NAMALWA (cell line): ENCODE results near the gene DYNC2LI1.
"Not testable (repeated sequence)": the region's sequence is repeated elsewhere in the genome, so short reads cannot be mapped to it uniquely, and the experiment has no call there.

Source experiments
- DNase-seq: peaks from one replicate; pipeline ENCODE4 v3.0.0-alpha.2; 2015; ENCODE audit warnings: low spot score

Gene DYNC2LI1

DNA sequence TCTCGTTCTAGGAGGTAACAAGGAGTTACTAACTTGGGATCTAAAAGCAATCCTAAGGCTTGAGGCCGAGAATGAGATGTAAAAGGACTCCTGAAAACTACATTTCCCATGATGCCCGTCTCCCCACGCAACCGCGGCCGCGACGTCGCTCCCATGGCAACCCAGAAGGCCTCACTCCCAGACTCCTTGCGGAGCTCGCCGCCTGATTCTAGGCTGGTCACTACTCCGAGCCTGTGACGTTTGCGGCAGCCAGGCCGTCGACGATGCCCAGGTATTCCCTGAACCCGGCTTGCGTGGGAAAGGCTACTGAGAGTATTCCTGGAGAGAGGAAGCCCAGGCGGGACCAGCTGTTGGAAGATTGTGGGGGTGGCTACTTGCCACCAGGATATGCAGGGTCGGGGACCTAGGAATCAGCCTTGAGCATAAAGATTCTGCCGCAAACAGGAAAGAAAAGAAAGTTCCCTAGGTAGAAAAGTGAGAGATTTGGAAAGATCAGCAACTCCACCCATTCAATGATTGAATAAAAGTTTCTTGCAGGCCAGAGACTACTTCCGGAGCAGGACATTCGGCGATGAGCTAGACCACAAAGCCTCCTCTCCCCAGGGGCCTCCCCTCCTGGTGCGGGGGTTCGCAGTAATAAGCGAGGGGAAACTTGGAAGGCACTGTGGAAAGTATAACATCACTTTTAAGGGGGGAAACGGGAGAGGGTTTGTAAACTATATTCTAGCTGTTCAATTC, at the start of gene DYNC2LI1:
Gene DYNC2LI1, plus strand, starts transcription at position 164 of the 738 bp plus-strand sequence. Its CDS starts 100 bp downstream, at position 264.
- peak; percentile 90 for DNase-seq

DNA sequence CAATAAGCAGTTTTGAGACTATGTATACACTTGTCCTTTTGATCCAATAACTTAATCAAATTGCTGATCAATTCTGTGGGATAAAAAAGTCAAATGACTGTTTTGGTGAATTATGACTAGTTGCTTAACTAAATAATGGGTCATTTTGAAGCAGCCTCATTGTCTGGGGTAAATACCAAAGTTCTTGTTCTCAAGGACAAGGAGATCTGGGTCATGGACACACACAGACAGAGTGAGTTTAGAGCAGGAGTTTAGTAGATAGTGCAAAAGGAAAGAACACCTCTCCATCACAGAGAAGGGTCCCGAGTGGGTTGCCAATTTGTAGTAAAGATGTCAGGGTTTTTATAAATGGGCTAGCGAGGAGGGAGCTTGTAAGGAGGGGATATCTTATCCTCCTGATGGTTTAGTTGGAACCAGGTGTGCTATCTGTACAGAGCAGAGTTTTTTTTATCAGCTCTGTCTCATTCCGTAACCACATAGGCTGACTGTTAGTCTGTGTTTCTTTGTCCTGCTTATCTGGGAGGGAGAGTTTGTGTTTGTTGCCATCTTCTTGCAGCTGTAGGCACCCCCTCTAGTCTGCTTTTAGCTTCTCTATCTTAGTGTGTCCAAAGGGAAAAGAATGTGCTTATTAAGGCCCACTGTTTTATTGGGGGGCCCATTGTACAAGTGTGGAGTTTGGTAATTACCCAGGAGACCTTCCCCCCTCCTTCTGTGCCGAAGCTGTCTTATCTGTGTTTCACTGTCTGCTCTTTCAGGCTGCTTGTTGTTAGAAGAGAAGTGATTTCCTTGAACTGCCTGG, 48.9 kb upstream of the DYNC2LI1 start:
- no peak for DNase-seq

DNA sequence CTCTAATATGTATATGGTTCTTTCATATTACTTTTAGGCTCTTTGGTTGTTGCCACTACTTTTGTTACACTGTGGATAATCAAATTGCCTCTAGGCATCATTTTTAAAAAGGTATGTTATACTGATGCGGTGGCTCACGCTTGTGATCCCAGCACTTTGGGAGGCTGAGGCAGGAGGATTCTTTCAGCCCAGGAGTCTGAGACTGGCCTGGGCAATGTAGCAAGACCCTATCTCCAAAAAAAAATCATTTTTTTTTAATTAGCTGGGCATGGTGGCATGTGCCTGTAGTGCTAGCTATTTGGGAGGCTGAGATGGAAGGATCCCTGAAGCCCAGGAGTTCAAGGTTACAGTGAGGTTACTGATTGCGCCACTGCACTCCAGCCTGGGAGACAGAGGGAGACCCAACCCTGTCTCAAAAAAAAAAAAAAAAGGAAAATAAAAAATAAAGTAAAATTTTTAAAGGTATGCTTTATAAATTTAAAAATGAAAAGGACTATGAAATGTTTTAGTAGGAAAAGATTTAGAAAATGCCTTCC, 48.1 kb upstream of the DYNC2LI1 start:
- DNase-seq = no peak

DNA sequence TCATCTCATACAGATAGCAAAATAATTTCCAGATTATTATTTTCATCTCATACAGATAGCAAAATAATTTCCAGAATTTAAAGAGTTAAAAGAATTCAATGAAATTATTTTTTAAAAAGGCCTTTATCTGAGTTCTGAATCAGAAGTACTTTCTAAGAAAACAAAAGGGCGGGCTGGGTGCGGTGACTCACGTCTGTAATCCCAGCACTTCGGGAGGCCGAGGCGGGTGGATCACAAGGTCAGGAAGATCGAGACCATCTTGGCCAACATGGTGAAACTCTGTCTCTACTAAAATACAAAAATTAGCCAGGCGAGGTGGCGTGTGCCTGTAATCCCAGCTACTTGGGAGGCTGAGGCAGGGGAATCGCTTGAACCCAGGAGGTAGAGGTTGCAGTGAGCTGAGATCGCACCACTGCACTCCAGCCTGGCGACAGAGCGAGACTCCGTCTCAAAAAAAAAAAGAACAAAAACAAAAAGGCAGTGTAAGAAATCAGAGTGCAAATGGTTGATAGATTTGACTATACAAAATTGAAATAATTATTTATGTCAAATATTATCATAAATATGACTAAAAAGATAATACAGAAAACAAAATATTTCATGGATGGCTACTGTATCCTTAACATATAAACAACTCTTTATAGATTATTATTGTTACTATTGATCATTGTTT, 46.7 kb upstream of the DYNC2LI1 start:
- not testable (repeated sequence) for DNase-seq

DNA sequence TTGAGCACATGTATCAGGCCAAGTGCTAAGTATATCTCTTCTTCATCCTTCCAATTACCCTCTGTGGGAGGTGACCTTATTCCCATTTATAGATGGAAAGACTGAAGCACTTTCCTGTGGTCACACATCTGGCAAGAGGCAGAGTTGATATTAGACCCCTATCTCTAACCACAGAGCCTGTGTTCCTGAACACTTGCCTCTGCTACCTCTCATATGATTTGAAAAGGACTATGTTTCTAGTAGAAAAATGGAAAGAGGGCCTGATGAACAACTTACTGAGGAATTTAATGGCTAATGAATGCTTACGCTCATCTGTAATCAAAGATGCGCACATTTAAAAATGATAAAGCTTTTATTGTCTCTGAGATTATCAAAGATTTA, 46.2 kb upstream of the DYNC2LI1 start:
- DNase-seq = no peak

DNA sequence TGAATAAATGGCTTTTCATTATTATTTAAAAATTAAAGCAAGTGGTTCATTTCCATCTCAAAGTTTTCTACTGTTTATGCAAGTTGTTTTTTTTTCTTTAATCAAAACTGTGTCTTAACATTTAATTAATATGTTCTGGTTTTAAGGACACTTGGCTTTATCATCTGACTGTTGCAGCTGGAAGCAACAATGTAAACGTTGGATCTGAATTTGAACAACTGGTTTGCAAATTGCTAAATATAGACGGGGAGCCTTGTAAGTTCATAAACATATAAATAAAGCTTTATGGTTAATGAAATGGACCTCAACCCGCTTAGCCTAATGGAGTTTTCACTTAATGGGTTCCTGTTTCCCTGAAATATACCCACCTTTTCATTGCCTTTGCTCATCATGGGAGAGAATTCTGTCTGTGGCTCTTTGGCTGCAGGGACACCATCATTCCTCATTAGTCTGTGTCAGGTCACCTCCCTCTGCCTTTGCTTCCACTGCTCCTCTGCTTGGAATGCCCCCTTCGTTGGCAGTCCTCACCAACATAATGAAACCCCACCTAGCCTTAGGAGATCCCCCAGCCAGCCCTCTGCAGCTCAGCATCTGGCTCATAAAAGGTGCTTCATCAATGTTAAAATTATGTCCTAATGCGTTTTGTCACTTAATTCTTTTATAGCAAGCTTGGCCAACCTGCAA, 44.2 kb upstream of the DYNC2LI1 start:
- no peak for DNase-seq

- no peak for DNase-seq
Measured at GRCh38 chr2:43731211-43731610, 42.6 kb upstream of the DYNC2LI1 start.

- no peak for DNase-seq
Measured at GRCh38 chr2:43736637-43737036, 37.2 kb upstream of the DYNC2LI1 start.

DNA sequence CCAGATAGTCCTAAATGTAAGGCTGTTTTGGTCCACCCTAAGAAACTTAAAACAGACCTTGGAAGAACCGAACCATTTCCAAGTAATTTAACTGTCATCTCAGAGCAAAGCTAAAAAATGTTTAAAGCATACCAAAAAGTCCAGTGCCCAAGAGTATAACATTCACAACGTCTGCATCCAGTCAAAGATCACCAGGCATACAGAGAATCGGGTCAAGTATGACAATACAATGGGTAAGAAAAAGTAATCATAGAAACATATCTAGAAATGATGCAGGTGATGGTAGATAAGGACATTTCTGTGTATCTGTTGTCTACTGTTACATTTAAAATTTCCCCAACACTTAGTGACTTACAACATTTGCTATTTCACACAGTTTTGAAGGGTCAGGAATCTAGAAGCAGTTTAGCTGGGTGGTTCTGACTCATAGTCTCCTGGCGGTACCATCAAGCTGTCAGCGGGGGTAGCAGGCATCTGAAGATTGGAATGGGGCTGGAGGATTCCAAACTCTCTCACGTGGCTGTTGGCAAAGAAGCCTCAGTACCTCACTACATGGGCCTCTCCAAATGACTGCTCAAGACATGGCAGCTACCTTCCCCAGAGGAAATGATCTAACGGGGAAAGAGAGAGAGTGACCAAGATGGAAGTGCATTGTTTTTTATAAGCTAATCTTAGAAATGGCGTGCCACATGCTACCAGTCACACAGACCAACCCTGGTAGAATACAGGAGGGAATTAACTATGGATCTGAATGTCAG, 36.6 kb upstream of the DYNC2LI1 start:
- DNase-seq = no peak

DNA sequence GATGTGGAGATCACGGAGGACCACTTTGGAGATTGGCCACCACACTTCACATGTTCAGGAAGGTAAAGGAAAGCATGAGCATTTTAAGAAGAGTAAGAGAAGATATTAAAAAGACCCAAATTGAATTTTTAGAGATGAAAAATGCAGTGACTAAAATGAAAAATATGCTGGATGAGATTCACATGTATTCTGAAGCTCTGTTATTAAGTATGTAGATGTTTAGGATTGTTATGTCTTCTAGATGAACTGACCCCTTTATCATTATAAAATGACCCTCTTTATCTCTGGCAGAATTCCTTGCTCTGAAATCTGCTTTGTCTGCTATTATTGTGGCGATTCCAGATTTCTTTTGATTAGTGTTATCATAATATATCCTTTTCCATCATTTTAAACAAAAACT, 36.0 kb upstream of the DYNC2LI1 start:
- no peak for DNase-seq

DNA sequence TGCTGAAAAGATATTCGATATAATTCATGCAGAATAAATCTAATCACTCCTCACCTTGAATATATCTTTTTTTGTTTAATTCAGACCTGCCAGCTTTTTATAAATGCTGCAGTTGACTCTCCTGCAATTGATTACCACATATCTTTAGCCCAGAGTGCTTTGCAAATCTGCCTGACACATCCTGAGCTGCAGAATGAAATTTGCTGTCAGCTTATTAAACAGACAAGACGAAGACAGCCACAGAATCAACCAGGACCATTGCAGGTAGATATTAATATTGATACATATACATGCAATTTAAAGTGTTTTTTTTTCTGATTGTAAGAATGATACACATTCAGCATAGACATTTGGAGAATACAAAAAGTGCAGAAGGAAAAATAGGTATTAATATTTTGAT, 35.6 kb upstream of the DYNC2LI1 start:
- DNase-seq = no peak

- no peak for DNase-seq
Measured at GRCh38 chr2:43743706-43744105, 30.1 kb upstream of the DYNC2LI1 start.

DNA sequence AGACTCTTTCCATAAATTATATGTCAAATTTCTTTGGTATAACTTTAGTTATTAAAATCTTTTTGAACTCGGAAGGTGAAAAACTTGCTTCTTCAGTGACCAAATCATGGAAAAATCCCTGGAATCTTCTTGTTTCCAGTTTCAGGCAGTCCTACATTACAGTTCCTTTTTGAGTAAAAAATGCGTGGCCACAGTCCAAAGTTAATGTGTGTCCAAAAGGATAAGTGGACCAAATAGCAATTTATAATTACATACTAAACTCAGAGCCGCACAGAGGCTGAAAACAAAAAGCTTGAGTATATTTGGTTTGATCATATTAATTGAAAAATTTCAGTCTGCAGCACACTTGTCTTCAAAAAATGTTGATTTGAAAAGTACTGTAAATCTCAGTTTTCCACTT, 28.4 kb upstream of the DYNC2LI1 start:
- no peak for DNase-seq

- no peak for DNase-seq
Measured at GRCh38 chr2:43748333-43748732, 25.5 kb upstream of the DYNC2LI1 start.

GRCh38 chr2:43749583-43749982, 24.3 kb upstream of the DYNC2LI1 start:
- no peak for DNase-seq

DNA sequence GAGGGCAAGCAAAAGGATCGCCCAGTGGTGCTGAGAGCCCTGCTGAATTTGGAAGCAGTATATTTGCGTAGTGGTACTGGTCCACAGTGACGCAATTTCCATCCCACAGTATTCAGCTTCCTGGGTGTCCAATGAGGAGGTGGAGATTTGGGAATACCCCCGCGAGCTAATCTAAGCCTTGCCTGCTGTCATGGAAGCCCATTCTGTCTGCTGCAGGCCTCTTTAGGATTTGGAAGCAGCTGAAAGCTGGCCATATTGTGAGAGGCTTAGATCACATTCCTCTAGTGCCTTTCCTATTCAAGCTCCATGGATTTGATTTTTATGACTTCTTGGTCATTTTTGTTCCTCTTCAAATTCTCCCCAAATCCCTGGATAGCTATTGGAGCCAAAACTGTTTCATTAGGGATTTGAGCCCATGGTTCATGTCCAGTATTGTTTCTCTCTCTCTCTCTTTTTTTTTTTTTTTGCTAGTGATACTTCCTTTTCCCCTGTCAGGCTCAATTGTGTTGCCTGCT, 22.3 kb upstream of the DYNC2LI1 start:
- no peak for DNase-seq

DNA sequence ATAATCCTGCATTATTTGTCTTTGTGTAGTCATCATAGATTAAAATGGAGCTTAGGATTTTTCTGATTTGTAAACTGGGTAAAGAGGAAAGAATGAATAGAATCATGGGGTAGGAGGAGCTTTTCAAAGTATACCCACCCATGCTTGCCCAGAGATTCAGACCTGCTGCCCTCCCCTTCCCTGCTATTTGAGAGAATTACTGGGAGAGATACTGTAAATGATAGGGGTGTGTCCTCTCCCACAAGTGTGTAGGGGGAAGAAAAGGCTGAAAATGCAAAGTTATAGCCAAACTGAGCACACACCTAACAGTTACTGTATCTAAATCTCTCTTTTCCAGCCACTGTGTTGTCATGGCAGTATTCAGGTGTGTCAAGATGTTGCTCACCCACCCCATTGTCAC, 21.5 kb upstream of the DYNC2LI1 start:
- DNase-seq = no peak

DNA sequence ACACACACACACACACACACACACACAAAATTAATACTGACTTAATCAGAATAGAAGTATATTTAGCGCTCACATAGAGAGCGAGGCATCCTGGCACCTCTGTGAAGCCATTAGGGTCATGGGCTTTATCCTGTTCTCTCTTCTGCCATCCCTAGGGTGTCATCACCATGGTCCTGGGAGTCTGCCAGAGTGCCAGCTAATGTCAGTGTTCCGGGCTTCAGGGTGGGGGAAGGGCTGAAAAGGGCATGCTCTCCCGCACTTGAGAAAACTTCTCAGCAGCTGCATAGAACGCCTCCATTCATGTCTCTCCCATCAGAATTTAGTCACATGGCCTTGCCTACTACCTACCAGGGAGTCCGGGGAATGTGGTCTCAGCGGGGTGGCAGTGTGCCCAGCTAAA, 19.7 kb upstream of the DYNC2LI1 start:
- no peak for DNase-seq

DNA sequence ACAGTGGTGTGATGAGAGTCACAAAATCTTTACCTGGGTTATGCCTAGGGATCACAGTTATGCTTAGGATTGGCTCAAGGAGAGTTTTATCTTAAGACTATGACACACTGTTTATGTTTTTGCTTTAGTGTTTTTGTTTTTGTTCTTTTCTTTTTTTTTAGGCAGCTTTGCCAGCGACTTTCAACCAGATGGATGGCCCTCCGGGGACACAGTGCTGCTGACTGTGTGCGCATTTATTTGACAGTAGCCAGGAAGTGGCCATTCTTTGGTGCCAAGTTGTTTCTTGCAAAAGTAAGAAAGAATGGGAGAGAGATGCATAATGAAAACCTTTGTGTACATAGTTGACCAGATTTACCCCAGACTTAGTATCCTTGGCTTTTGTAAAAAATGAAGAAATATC, 15.1 kb upstream of the DYNC2LI1 start:
- DNase-seq = no peak

GRCh38 chr2:43759195-43759594, 14.6 kb upstream of the DYNC2LI1 start:
- DNase-seq = no peak

DNA sequence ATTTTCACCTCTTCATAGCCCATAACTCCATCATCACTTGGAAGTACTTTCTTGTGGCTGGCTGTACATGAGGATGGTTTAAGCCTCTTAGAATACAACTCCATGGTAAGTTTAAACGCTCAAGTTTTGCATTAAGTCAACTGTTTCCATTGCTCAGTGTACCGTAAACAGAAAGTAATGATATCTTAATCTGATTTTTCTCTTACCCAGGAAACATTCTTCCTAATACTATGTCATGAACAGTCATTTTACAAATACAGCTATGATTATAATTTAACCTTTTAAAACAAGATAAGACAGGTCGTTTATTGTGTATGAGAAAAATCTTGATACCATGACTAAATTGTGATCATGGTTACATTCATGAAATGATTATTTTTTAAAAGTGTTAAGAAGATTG, 11.6 kb upstream of the DYNC2LI1 start:
- no peak for DNase-seq
